ENCODE measurements around the gene PCDHGB1.
"Not testable (repeated sequence)": the region's sequence is repeated elsewhere in the genome, so short reads cannot be mapped to it uniquely, and the experiment has no call there.

The PCDHGB1 gene

DNA sequence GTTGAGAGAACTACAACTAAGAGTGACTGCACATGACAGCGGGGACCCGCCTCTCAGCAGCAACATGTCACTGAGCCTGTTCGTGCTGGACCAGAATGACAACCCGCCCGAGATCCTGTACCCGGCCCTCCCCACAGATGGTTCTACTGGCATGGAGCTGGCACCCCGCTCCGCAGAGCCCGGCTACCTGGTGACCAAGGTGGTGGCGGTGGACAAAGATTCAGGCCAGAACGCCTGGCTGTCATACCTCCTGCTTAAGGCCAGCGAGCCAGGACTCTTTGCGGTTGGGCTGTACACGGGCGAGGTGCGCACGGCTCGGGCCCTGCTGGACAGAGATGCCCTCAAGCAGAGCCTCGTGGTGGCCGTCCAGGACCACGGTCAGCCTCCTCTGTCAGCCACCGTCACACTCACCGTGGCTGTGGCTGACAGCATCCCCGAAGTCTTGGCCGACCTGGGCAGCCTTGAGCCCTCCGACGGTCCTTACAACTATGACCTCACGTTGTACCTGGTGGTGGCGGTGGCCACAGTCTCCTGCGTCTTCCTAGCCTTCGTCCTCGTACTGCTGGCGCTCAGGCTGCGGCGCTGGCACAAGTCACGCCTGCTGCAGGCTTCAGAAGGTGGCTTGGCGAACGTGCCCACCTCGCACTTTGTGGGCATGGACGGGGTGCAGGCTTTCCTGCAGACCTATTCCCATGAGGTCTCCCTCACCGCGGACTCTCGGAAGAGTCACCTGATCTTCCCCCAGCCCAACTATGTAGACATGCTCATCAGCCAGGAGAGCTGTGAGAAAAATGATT lies 34.8 kb downstream of the PCDHGB1 start:
- DNase-seq = no peak

DNA sequence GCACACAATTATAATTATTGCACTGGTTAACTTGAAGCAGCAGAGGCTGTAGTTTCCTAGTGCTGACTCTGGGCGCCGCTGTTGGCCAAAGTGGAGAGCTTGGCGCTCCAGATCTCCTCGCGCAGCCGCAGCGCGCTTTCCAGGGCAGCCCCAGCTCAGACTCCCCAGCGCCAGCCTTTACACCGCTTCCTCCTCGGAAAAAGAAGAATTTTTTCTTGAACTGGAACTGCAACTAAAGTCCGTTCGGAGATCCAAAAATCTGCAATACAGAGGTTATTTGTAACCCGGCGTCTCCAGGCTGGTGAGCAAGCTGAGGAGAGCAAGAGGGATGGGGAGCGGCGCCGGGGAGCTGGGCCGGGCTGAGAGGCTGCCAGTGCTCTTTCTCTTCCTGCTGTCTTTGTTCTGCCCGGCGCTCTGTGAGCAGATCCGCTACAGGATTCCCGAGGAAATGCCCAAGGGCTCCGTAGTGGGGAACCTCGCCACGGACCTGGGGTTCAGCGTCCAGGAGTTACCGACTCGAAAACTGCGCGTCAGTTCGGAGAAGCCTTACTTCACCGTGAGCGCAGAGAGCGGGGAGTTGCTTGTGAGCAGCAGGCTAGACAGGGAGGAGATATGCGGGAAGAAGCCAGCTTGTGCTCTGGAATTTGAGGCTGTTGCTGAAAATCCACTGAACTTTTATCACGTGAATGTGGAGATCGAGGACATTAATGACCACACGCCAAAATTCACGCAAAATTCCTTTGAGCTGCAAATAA lies 37.8 kb downstream of the PCDHGB1 start, which contains the start of gene PCDHGB4:
Gene PCDHGB4, plus strand, starts transcription at position 142 of the 755 bp plus-strand sequence. Its CDS starts 187 bp downstream, at position 329.
- not testable (repeated sequence) for DNase-seq

DNA sequence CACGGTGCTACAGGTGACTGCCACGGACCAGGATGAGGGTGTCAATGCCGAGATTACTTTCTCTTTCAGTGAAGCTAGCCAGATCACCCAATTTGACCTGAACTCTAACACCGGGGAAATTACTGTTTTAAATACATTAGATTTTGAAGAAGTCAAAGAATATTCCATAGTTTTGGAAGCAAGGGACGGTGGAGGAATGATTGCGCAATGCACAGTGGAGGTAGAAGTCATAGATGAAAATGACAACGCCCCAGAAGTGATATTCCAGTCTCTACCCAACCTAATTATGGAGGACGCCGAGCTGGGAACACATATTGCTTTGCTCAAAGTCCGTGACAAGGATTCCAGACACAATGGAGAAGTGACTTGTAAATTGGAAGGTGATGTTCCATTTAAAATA lies 38.8 kb downstream of the PCDHGB1 start:
- DNase-seq = no peak

DNA sequence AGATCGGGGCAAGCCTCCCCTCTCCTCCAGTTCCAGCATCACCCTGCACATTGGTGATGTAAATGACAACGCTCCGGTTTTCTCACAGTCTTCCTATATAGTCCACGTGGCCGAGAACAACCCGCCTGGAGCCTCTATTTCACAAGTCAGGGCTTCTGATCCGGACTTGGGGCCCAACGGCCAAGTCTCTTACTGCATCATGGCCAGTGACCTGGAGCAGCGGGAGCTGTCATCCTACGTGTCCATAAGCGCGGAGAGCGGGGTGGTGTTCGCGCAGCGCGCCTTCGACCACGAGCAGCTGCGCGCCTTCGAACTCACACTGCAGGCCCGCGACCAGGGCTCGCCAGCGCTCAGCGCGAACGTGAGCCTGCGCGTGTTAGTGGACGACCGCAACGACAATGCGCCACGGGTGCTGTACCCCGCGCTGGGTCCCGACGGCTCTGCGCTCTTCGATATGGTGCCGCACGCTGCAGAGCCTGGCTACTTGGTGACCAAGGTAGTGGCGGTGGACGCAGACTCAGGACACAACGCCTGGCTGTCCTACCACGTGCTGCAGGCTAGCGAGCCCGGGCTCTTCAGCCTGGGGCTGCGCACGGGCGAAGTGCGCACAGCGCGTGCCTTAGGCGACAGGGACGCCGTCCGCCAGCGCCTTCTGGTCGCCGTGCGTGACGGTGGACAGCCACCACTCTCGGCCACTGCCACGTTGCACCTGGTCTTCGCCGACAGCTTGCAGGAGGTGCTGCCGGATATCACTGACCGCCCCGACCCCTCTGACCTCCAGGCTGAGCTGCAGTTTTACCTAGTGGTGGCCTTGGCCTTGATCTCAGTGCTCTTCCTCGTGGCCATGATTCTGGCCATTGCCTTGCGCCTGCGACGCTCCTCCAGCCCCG lies 39.5 kb downstream of the PCDHGB1 start:
- no peak for DNase-seq

DNA sequence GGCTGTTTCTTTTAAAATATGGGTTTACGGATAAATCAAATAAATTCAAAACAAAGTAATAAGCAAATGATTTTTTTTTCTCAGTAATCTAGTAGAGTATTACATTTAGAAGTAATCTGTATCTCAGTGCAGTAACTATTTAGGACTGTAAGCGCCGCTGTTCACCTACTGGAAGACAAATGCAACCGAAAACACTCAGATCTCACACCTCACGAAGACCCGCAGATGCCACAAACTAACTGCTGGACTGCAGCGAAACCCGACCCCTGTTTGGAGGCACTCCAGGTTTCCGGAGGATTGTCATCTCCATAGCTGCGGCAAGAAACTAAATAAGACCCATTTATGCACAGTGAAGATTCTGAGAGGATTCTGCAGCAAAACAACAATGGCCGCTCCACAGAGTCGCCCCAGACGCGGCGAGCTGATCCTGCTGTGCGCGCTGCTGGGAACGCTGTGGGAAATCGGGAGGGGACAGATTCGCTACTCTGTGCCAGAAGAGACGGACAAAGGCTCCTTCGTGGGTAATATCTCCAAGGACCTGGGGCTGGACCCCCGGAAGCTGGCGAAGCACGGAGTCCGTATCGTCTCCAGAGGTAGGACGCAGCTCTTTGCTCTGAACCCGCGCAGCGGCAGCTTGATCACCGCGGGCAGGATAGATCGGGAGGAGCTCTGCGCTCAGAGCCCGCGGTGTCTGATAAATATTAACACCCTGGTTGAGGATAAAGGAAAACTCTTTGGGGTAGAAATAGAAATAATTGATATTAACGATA lies 42.7 kb downstream of the PCDHGB1 start, which contains the start of gene PCDHGA8:
Gene PCDHGA8, plus strand, starts transcription at position 205 of the 770 bp plus-strand sequence. Its CDS starts 181 bp downstream, at position 386.
- no peak for DNase-seq

DNA sequence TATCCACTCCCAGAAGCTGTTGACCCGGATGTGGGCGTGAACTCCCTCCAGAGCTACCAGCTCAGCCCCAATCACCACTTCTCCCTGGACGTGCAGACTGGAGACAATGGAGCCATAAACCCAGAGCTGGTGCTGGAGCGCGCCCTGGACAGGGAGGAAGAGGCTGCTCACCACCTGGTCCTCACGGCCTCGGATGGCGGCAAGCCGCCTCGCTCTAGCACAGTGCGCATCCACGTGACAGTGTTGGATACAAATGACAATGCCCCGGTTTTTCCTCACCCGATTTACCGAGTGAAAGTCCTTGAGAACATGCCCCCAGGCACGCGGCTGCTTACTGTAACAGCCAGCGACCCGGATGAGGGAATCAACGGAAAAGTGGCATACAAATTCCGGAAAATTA lies 43.4 kb downstream of the PCDHGB1 start:
- DNase-seq = no peak

DNA sequence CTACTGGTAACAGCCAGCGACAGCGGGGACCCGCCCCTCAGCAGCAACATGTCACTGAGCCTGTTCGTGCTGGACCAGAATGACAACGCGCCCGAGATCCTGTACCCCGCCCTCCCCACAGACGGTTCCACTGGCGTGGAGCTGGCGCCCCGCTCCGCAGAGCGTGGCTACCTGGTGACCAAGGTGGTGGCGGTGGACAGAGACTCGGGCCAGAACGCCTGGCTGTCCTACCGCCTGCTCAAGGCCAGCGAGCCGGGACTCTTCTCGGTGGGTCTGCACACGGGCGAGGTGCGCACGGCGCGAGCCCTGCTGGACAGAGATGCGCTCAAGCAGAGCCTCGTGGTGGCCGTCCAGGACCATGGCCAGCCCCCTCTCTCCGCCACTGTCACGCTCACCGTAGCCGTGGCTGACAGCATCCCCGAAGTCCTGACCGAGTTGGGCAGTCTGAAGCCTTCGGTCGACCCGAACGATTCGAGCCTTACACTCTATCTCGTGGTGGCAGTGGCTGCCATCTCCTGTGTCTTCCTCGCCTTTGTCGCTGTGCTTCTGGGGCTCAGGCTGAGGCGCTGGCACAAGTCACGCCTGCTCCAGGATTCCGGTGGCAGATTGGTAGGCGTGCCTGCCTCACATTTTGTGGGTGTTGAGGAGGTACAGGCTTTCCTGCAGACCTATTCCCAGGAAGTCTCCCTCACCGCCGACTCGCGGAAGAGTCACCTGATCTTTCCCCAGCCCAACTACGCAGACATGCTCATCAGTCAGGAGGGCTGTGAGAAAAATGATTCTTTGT lies 44.7 kb downstream of the PCDHGB1 start:
- not testable (repeated sequence) for DNase-seq

DNA sequence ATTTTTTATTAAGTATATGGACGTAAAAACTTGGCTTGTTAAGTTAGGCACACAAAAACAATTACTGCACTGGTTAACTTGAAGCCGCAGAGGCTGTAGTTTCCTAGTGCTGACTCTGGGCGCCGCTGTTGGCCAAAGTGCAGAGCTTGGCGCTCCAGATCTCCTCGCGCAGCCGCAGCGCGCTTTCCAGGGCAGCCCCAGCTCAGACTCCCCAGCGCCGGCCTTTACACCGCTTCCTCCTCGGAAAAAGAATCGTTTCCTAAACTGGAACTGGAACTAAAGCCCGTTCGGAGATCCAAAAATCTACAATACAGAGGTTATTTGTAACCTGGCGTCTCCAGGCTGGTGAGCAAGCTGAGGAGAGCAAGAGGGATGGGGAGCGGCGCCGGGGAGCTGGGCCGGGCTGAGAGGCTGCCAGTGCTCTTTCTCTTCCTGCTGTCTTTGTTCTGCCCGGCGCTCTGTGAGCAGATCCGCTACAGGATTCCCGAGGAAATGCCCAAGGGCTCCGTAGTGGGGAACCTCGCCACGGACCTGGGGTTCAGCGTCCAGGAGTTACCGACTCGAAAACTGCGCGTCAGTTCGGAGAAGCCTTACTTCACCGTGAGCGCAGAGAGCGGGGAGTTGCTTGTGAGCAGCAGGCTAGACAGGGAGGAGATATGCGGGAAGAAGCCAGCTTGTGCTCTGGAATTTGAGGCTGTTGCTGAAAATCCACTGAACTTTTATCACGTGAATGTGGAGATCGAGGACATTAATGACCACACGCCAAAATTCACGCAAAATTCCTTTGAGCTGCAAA lies 48.1 kb downstream of the PCDHGB1 start, which contains the start of gene PCDHGB5:
Gene PCDHGB5, plus strand, starts transcription at position 192 of the 796 bp plus-strand sequence. Its CDS starts 181 bp downstream, at position 373.
- DNase-seq = not testable (repeated sequence)

DNA sequence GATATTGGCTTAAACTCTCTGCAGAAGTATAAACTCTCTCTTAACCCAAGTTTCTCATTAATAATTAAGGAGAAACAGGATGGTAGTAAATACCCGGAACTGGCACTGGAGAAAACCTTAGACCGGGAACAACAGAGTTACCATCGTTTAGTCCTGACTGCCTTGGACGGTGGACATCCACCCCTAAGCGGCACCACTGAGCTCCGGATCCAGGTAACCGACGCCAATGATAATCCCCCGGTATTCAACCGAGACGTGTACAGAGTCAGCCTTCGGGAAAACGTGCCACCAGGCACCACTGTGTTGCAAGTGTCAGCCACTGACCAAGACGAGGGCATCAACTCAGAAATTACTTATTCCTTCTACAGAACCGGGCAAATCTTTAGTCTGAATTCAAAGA lies 48.7 kb downstream of the PCDHGB1 start:
- DNase-seq = no peak

DNA sequence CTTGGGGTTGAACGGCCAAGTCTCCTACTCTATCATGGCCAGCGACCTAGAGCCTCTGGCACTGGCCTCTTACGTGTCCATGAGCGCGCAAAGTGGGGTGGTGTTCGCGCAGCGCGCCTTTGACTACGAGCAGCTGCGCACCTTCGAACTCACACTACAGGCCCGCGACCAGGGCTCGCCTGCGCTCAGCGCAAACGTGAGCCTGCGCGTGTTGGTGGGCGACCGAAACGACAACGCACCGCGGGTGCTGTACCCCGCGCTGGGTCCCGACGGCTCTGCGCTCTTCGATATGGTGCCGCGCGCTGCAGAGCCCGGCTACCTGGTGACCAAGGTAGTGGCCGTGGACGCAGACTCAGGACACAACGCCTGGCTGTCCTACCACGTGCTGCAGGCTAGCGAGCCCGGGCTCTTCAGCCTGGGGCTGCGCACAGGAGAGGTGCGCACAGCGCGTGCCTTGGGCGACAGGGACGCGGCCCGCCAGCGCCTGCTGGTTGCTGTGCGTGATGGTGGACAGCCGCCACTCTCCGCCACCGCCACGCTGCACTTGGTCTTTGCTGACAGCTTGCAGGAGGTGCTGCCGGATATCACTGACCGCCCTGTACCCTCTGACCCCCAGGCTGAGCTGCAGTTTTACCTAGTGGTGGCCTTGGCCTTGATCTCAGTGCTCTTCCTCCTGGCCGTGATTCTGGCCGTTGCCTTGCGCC lies 49.8 kb downstream of the PCDHGB1 start:
- DNase-seq = no peak
